ENCODE measurements around the gene ASIC4. TPM values are rescaled to one million over a fixed set of nuclear protein-coding genes. Genes with fewer than 3 reads are reported as not detected.

Gene ASIC4
- total RNA-seq, 1 experiment from 2014 or later = 0.17 TPM

- peak; percentile 27 for DNase-seq (ENCODE audit: low read depth)
- in situ Hi-C loops (cut with HindIII; ENCODE audit: low pct_unique_long_range_greater_than_20kb, low sequenced_read_pairs) = no loop called here
Observed at GRCh38 chr2:219570924-219571310, 56.6 kb downstream of the ASIC4 start.

- DNase-seq (ENCODE audit: low read depth) = peak; percentile 74
- in situ Hi-C loops (cut with HindIII; ENCODE audit: low pct_unique_long_range_greater_than_20kb, low sequenced_read_pairs) = no loop called here
Observed at GRCh38 chr2:219571311-219572236, 57.3 kb downstream of the ASIC4 start, which contains the start of gene OBSL1. TSS of gene OBSL1 (minus strand) at chr2:219571539. CDS start at chr2:219571232, 307 bp downstream.

- no peak for DNase-seq (ENCODE audit: low read depth)
- in situ Hi-C loops (cut with HindIII; ENCODE audit: low pct_unique_long_range_greater_than_20kb, low sequenced_read_pairs) = no loop called here
Observed at GRCh38 chr2:219572237-219573001, 58.1 kb downstream of the ASIC4 start, which contains the start of gene INHA. TSS of gene INHA (plus strand) at chr2:219572310. CDS start at chr2:219572375, 65 bp downstream.

- in situ Hi-C loops (cut with HindIII; ENCODE audit: low pct_unique_long_range_greater_than_20kb, low sequenced_read_pairs) = no loop called here
Observed at GRCh38 chr2:219573166-219573565, 58.9 kb downstream of the ASIC4 start.

GRCh38 chr2:219574484-219575311, 60.4 kb downstream of the ASIC4 start:
- in situ Hi-C loops (cut with HindIII; ENCODE audit: low pct_unique_long_range_greater_than_20kb, low sequenced_read_pairs) = no loop called here
- DNase-seq (ENCODE audit: low read depth) = peak; percentile 14

More at GRCh38 chr2:219573166-219573565, 58.9 kb downstream of the ASIC4 start:
- DNase-seq (ENCODE audit: low read depth) = no peak

- DNase-seq (ENCODE audit: low read depth) = no peak
- in situ Hi-C loops (cut with HindIII; ENCODE audit: low pct_unique_long_range_greater_than_20kb, low sequenced_read_pairs) = no loop called here
Observed at GRCh38 chr2:219575566-219576504, 61.6 kb downstream of the ASIC4 start.

GRCh38 chr2:219576505-219577388, 62.5 kb downstream of the ASIC4 start:
- in situ Hi-C loops (cut with HindIII; ENCODE audit: low pct_unique_long_range_greater_than_20kb, low sequenced_read_pairs) = no loop called here

GRCh38 chr2:219578811-219579613, 64.7 kb downstream of the ASIC4 start:
- DNase-seq (ENCODE audit: low read depth) = no peak
- in situ Hi-C loops (cut with HindIII; ENCODE audit: low pct_unique_long_range_greater_than_20kb, low sequenced_read_pairs) = no loop called here

More at GRCh38 chr2:219576505-219577388, 62.5 kb downstream of the ASIC4 start:
- DNase-seq (ENCODE audit: low read depth) = peak; percentile 81

GRCh38 chr2:219581346-219581745, 67.1 kb downstream of the ASIC4 start:
- DNase-seq (ENCODE audit: low read depth) = no peak
- in situ Hi-C loops (cut with HindIII; ENCODE audit: low pct_unique_long_range_greater_than_20kb, low sequenced_read_pairs) = no loop called here

Other genes starting within 250 kb of the ASIC4 start
- gene DNAJB2, start 235.1 kb upstream of the ASIC4 start, total RNA-seq (2014; rRNA removed; shearing (Covaris generic); ENCODE audit: low replicate concordance) = 17.0 and 50.6 TPM in 2 replicates
- not detected in 2 replicates for gene PTPRN, start 205.1 kb upstream of the ASIC4 start, total RNA-seq (2014; rRNA removed; shearing (Covaris generic); ENCODE audit: low replicate concordance)
- gene RESP18, start 181.7 kb upstream of the ASIC4 start, total RNA-seq (2014; rRNA removed; shearing (Covaris generic); ENCODE audit: low replicate concordance) = not detected in 2 replicates
- 76.8 and 84.9 TPM in 2 replicates for gene DNPEP, start 126.6 kb upstream of the ASIC4 start, total RNA-seq (2014; rRNA removed; shearing (Covaris generic); ENCODE audit: low replicate concordance)
- 4.9 TPM in 1 of 2 replicates, not detected in the other for gene DES, start 96.1 kb upstream of the ASIC4 start, total RNA-seq (2014; rRNA removed; shearing (Covaris generic); ENCODE audit: low replicate concordance)
- 8.4 and 22.9 TPM in 2 replicates for gene SPEG, start 79.6 kb upstream of the ASIC4 start, total RNA-seq (2014; rRNA removed; shearing (Covaris generic); ENCODE audit: low replicate concordance)
- gene GMPPA, start 15.6 kb upstream of the ASIC4 start, total RNA-seq (2014; rRNA removed; shearing (Covaris generic); ENCODE audit: low replicate concordance) = 88.9 and 95.2 TPM in 2 replicates
- 78.8 and 104 TPM in 2 replicates for gene CHPF, start 29.3 kb downstream of the ASIC4 start, total RNA-seq (2014; rRNA removed; shearing (Covaris generic); ENCODE audit: low replicate concordance)
- gene TMEM198, start 29.5 kb downstream of the ASIC4 start, total RNA-seq (2014; rRNA removed; shearing (Covaris generic); ENCODE audit: low replicate concordance) = 4.5 and 9.3 TPM in 2 replicates
- gene OBSL1, start 57.1 kb downstream of the ASIC4 start, total RNA-seq (2014; rRNA removed; shearing (Covaris generic); ENCODE audit: low replicate concordance) = 81.7 and 82.7 TPM in 2 replicates
- not detected in 2 replicates for gene INHA, start 57.8 kb downstream of the ASIC4 start, total RNA-seq (2014; rRNA removed; shearing (Covaris generic); ENCODE audit: low replicate concordance)
- 18.5 and 20.6 TPM in 2 replicates for gene STK11IP, start 83.4 kb downstream of the ASIC4 start, total RNA-seq (2014; rRNA removed; shearing (Covaris generic); ENCODE audit: low replicate concordance)
- gene SLC4A3, start 113.1 kb downstream of the ASIC4 start, total RNA-seq (2014; rRNA removed; shearing (Covaris generic); ENCODE audit: low replicate concordance) = 0.75 and 3.5 TPM in 2 replicates

Data from Caki2 (cell line).